Measurements from ENCODE around the gene GLT8D1. TPM values are rescaled to one million over a fixed set of nuclear protein-coding genes. Genes with fewer than 3 reads are reported as not detected.

The GLT8D1 gene
- total RNA-seq, 2 experiments from 2014 or later = 8.4 to 10.8 TPM

DNA sequence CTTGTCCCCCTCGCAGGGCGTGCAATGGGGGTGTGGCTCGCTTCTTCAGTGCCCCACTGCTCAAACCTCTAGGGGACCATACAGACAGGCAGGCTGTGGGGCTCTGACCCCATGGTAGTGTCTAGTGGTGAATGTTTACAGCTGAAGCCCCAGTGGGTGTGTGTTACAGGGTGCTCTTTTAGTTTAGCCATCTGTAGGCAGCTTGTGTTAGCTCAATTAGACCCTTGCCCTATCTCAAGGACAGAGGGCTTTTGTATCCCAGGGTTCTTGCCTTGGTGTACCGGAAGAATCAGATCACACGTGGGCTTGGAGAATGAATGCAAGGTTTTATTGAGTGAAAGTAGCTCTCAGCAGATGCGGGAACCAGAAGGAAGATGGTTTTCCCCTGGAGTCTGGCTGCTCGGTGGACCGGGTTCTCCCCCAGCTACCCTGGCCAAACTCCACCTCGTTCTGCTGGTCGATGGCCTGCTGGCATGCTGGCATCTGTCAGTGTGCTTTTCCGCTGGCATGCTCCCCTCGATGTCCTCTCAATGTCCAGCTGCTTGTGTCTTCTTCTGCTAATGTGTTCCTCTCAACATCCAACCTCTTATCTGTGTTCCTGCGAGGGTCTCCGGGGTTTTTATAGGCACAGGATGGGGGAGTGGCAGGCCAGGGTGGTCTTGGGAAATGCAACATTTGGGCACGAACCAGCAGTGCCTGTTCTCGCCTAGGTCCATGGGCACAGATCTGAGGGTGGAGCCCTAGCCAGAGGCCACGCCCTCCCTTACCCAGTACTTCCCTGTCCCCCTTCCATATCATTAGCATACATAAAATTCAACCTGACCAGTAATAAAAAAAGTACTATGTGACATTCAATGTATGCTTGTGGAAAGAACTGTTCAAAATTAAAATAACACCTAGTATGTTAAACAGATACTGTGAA, 7.0 kb upstream of the GLT8D1 start:
- peaks cover 8% of the 10 kb centered on the region for H3K4me1 Mint-ChIP-seq (ENCODE audit: low read depth)
- TF ChIP-seq, protein P1, sequence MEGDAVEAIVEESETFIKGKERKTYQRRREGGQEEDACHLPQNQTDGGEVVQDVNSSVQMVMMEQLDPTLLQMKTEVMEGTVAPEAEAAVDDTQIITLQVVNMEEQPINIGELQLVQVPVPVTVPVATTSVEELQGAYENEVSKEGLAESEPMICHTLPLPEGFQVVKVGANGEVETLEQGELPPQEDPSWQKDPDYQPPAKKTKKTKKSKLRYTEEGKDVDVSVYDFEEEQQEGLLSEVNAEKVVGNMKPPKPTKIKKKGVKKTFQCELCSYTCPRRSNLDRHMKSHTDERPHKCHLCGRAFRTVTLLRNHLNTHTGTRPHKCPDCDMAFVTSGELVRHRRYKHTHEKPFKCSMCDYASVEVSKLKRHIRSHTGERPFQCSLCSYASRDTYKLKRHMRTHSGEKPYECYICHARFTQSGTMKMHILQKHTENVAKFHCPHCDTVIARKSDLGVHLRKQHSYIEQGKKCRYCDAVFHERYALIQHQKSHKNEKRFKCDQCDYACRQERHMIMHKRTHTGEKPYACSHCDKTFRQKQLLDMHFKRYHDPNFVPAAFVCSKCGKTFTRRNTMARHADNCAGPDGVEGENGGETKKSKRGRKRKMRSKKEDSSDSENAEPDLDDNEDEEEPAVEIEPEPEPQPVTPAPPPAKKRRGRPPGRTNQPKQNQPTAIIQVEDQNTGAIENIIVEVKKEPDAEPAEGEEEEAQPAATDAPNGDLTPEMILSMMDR (IDR thresholded peaks at IDR 0.05) = no peak
- no peak for DNase-seq
- Histone ChIP-seq H3K9me3 (ENCODE audit: control insufficient read depth in 1 of 2, insufficient read depth in 1 of 2, low read length in 2 of 2) (no peaks in the 10 kb centered on the region), H3K27me3 (ENCODE audit: control insufficient read depth in 1 of 2, insufficient read depth in 2 of 2, low read length in 2 of 2) (no peaks in the 10 kb centered on the region), H3K36me3 (ENCODE audit: insufficient read depth, low read length) (peaks cover 29% of the 10 kb centered on the region), H3K4me1 (ENCODE audit: insufficient read depth, low read length) (peaks cover 1% of the 10 kb centered on the region), H3K4me3 (ENCODE audit: low read length) (no peak overlapping the region), H3K27ac (ENCODE audit: low read depth in 1 of 2, low read length in 2 of 2) (no peak overlapping the region)
- H3K27me3 Mint-ChIP-seq = no peaks in the 10 kb centered on the region
- peaks cover 42% of the 10 kb centered on the region for H3K36me3 Mint-ChIP-seq (ENCODE audit: low read depth)
- CTCF ChIA-PET = no interaction called here
- no peak for ATAC-seq (ENCODE audit: poor library complexity)
- peak overlapping the region; percentile 51 for H3K27ac Mint-ChIP-seq
- H3K9me3 Mint-ChIP-seq = no peaks in the 10 kb centered on the region
- intact Hi-C loops (cut with DNase I, micrococcal nuclease) = no loop called here
- POLR2A ChIA-PET = no interaction called here
- no peak overlapping the region for H3K4me3 Mint-ChIP-seq

DNA sequence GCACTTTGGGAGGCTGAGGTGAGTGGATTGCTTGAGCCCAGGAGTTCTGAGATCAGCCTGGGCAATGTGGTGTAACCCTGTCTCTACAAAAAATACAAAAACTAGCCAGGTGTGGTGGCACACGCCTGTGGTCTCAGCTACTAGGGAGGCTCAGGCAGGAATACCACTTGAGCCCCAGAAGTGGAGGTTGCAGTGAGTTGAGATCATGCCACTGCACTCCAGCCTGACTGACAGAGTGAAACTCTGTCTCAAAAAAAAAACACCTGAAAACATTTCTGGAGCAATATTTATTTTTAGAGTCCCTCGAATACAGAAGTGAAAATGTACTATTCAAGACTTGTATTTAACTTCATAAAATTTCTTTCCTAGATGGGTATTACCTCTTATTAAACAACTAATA, 4.9 kb upstream of the GLT8D1 start:
- DNase-seq (no peak), ATAC-seq (ENCODE audit: poor library complexity) (no peak)
- TF ChIP-seq, protein P1 (IDR thresholded peaks at IDR 0.05) = no peak
- Histone ChIP-seq H3K27ac (ENCODE audit: low read depth in 1 of 2, low read length in 2 of 2) (no peak overlapping the region), H3K27me3 (ENCODE audit: control insufficient read depth in 1 of 2, insufficient read depth in 2 of 2, low read length in 2 of 2) (no peaks in the 10 kb centered on the region), H3K36me3 (ENCODE audit: insufficient read depth, low read length) (peaks cover 33% of the 10 kb centered on the region), H3K9me3 (ENCODE audit: control insufficient read depth in 1 of 2, insufficient read depth in 1 of 2, low read length in 2 of 2) (no peaks in the 10 kb centered on the region), H3K4me3 (ENCODE audit: low read length) (no peak overlapping the region), H3K4me1 (ENCODE audit: insufficient read depth, low read length) (peaks cover 17% of the 10 kb centered on the region)
- POLR2A ChIA-PET = interaction anchor here (1.1 kb wide), 1 partner anchor 155 kb away, joined by 3 read pairs; no protein-coding TSS in a partner anchor
- intact Hi-C loops (cut with DNase I, micrococcal nuclease) = no loop called here
- H3K36me3 Mint-ChIP-seq (ENCODE audit: low read depth) = peaks cover 58% of the 10 kb centered on the region
- H3K9me3 Mint-ChIP-seq = no peaks in the 10 kb centered on the region
- no peaks in the 10 kb centered on the region for H3K27me3 Mint-ChIP-seq
- CTCF ChIA-PET = no interaction called here
- no peak overlapping the region for H3K4me3 Mint-ChIP-seq
- H3K27ac Mint-ChIP-seq = no peak overlapping the region
- peaks cover 21% of the 10 kb centered on the region for H3K4me1 Mint-ChIP-seq (ENCODE audit: low read depth)

DNA sequence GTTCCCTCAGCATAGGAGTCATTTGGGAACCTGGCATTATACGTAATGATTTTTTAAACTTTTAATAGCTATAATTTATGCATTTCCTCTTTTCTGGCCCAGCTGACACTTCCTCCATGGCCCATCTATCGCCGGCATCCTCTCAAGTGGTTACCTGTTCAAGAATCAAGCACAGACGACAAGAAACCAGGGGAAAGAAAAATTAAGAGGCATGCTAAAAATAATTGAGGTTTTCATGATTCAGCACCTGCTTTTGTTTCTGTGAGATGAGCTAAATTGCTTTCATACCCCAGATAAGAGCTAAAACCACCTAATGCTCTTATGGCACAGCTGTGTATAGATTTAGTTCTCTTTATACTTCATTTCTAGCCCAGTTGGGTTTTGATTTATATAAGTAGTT, 2.0 kb upstream of the GLT8D1 start:
- no peaks in the 10 kb centered on the region for H3K27me3 Mint-ChIP-seq
- ChIA-PET CTCF (no interaction called here), POLR2A (interaction anchor here (2.0 kb wide), 1 partner anchor 13 kb away, joined by 7 read pairs; no protein-coding TSS in a partner anchor)
- intact Hi-C loops (cut with DNase I, micrococcal nuclease) = loop anchor here in 1 of 2 experiments (2.0 to 10.0 kb wide), 3 partner anchors 61 to 713 kb away; partner anchors contain the start of genes DCP1A and RPL29
- H3K9me3 Mint-ChIP-seq = no peaks in the 10 kb centered on the region
- no peaks in the 10 kb centered on the region for H3K27me3 ChIP-seq (ENCODE audit: control insufficient read depth in 1 of 2, insufficient read depth in 2 of 2, low read length in 2 of 2)
- peak overlapping the region; percentile 13 to 16 for H3K27ac ChIP-seq (ENCODE audit: low read depth in 1 of 2, low read length in 2 of 2)
- peaks cover 35% of the 10 kb centered on the region for H3K4me1 ChIP-seq (ENCODE audit: insufficient read depth, low read length)
- no peak for ATAC-seq (ENCODE audit: poor library complexity)
- TF ChIP-seq, protein P1 (IDR thresholded peaks at IDR 0.05) = no peak
- no peaks in the 10 kb centered on the region for H3K9me3 ChIP-seq (ENCODE audit: control insufficient read depth in 1 of 2, insufficient read depth in 1 of 2, low read length in 2 of 2)
- H3K27ac Mint-ChIP-seq = peak overlapping the region; percentile 98
- H3K36me3 ChIP-seq (ENCODE audit: insufficient read depth, low read length) = peaks cover 30% of the 10 kb centered on the region
- peaks cover 56% of the 10 kb centered on the region for H3K36me3 Mint-ChIP-seq (ENCODE audit: low read depth)
- H3K4me3 ChIP-seq (ENCODE audit: low read length) = peak overlapping the region; percentile 98
- H3K4me1 Mint-ChIP-seq (ENCODE audit: low read depth) = peaks cover 40% of the 10 kb centered on the region
- peak overlapping the region; percentile 85 for H3K4me3 Mint-ChIP-seq
- peak in 1 of 14 experiments; percentile 8 for DNase-seq

Data from CD4-positive, alpha-beta T cell (primary cell).